HUES64 (cell line): ENCODE measurements around the gene MACROD1.

Source experiments
- H3K27ac ChIP-seq: 2 replicates; pipeline ENCODE4 v1.7.0; 2013; ENCODE audit warnings: low read depth, low read length, inconsistent platforms
- H3K27me3 ChIP-seq: 2 replicates; pipeline ENCODE4 v1.6.1; 2013; ENCODE audit warnings: mild to moderate bottlenecking, low read length; ENCODE audit not compliant: insufficient read depth
- H3K36me3 ChIP-seq: 2 replicates; pipeline ENCODE4 v1.6.1; 2013; ENCODE audit warnings: mild to moderate bottlenecking, low read length; ENCODE audit not compliant: insufficient read depth
- H3K4me1 ChIP-seq: 2 replicates; pipeline ENCODE4 v1.6.1; 2013; ENCODE audit warnings: mild to moderate bottlenecking, low read length, moderate library complexity; ENCODE audit not compliant: insufficient read depth
- H3K4me3 ChIP-seq: 2 replicates; pipeline ENCODE4 v1.5.1; 2013; ENCODE audit warnings: mild to moderate bottlenecking, low read length, moderate library complexity
- H3K9ac ChIP-seq: 2 replicates; pipeline ENCODE4 v1.6.1; 2013; ENCODE audit warnings: mild to moderate bottlenecking, low read depth, low read length
- H3K9me3 ChIP-seq: 2 replicates; pipeline ENCODE4 v1.6.1; 2013; ENCODE audit warnings: low read depth, low read length; ENCODE audit not compliant: insufficient read depth
- WGBS: fragments of 150-250, 120-280 bp; methylation state at CpG from one replicate; pipeline ENCODE4 v1.1.7; 2013; ENCODE audit warnings: missing lambda C conversion rate; 5-methylcytosine and 5-hydroxymethylcytosine counted together

Gene MACROD1

DNA sequence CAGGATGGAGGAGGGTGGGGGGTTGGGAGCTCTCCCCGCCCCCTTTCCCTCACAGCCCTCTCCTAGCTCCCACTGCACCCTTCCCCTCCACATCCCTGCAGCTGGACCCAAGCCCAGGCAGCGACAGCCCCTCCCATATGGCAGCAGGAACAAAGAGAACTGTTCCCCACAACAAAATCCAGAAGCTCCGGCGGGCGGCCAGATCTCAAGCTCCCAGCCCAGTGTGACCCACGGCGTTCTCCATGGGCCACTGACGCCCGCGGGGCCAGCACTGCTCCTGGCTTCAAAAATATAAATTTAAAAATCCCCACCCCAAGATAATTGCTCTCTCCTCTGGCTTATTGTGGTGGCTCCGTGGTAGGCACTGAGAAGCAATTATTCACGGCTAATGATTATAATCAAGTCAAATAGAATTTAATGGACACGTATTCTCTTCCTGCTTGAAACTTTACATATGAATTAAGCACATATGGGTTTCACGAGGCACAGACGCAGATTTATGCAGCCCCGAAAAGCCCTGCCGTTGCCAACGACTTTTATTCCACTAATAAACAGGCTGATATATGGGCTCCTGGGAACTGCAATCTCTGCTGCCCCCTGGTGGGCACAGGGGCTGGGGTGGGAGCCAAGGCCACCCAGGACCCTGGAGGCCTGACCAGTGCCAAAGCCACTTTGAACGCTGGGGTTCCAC is 17.5 kb downstream of the MACROD1 start:
- Histone ChIP-seq H3K36me3 (no peaks in the 10 kb centered on the region), H3K27ac (no peak overlapping the region), H3K9ac (no peak overlapping the region), H3K27me3 (no peaks in the 10 kb centered on the region), H3K4me3 (no peak overlapping the region), H3K4me1 (0 out of 2 replicates have a peak, but pooled peaks cover 5% of the 10 kb centered on the region), H3K9me3 (no peaks in the 10 kb centered on the region)
- WGBS: 27% methylated on average over 18 of the region's 19 CpGs

DNA sequence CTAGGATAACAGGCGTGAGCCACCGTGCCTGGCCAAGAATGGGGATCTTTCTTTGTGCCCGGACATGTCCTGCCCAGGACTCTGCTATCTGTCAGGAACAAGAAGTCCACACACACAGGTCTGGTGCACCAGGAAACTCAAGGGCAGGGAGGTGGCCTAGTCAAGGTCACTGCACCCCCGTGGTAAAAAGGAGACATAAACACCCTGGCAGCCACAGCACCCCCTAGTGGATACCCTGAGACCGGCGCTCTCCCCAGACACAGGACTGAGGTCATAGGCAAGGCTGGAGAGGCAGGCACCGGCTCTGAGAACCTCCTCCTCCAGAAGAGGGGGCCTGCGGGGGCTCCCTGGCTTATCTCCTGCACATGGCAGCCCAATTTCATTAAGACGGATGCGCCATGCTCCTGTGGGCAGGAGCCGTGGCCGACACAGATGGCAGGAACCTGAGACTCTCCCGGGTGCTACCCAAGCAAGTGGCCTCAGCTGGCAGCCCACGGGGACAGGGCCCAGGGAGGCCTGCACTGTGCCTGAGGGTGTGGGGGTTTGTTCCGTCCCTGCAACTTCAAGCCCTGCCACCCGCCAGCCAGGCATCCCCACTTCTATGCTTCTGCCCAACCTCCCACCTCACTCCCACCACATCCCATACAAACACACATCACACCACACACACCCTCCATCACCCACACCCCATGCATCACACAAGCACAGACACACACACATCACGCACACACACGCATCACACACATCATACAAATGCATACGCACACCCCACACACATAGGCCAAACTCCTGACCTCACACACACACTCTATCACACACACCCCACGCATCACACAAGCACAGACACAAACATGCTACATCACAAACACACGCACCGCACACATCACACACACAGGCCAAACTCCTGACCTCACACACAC is 19.6 kb downstream of the MACROD1 start:
- H3K4me3 ChIP-seq: no peak overlapping the region
- H3K9me3 ChIP-seq: no peaks in the 10 kb centered on the region
- H3K27ac ChIP-seq: no peak overlapping the region
- no peak overlapping the region for H3K9ac ChIP-seq
- WGBS: 81% methylated on average over 22 of the region's 22 CpGs
- H3K27me3 ChIP-seq: no peaks in the 10 kb centered on the region
- 0 out of 2 replicates have a peak, but pooled peaks cover 5% of the 10 kb centered on the region for H3K4me1 ChIP-seq
- H3K36me3 ChIP-seq: no peaks in the 10 kb centered on the region

DNA sequence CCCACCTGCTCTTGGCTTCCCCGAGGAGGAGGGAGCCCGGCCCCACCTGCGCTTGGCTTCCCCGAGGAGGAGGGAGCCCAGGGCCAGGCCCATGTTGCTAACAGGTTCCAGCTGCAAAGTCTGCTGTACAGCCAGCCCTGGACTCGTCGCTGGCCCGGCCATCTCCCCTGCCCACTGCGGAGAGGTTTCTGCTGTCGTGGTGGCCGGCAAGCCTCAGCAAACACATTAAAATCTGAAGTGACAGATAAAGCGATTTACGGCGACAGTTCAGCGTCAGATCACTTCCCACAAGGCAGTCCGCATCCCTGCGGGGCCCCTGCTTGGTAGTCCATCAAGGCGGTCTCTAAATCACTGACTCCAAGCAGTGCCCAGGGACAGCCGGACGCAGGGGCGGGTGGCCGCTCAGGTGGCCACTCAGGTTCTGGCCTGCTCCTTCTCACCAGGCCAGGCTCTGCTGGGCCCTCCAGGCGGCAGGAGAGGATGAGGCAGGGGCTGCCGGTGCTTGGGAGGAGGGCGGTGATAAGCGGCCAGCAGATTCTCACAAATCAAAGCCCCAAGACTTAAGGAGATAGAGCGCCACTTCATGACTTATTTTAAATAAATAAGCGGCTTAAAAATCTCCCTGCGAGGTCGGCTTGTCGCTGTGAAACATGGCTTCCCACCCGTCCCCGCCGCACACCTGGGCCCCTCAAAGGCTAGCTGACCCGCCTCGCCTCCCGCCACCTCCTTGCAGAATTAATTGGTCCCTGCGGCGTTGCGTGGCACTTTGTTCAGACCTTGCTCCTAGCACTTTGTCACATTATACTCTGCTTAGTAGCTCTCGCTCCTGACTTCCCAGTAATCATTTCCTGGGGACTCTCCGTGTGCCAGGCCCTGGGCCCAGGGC is 21.1 kb downstream of the MACROD1 start:
- no peak overlapping the region for H3K27ac ChIP-seq
- H3K9ac ChIP-seq: no peak overlapping the region
- WGBS: 95% methylated on average over 41 of the region's 41 CpGs

DNA sequence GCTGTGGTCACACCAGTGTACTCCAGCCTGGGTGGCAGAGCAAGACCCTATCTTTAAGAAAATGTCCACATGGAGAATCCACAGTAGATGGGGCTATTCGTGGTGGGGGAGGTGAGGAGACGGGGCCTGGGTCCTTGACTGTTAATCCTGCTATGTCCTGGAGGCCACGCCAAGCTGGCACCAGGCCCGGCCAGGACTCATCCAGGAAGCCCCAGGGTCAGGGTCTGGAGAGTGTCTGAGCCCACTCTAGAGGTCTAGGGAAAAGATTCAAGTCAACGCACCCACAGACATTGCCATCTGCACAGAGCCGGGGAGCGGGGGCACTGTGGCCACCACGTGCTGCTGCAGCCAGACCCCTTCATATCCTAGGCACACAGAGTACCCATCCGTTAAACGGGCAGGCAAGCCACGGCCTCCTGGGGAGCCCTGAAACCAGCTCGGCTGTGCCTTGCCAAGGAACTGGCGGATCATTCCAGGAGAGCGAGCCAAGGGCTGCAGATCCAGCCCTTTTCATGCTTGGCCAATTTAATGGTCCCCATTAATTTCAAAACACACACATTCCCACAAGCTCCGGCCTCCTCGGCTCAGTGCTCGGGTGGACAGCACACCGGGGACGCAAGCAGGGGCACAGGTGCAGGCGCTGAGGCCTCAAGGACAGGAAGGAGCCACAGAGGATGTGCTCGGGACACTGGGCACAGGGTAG is 24.7 kb downstream of the MACROD1 start:
- Histone ChIP-seq H3K9ac (no peak overlapping the region), H3K9me3 (no peaks in the 10 kb centered on the region), H3K36me3 (no peaks in the 10 kb centered on the region), H3K4me3 (no peak overlapping the region), H3K4me1 (no peaks in the 10 kb centered on the region), H3K27me3 (no peaks in the 10 kb centered on the region), H3K27ac (no peak overlapping the region)
- WGBS: 91% methylated on average over 21 of the region's 21 CpGs

More for the DNA sequence above, 21.1 kb downstream of the MACROD1 start:
- Histone ChIP-seq H3K9me3 (no peaks in the 10 kb centered on the region), H3K4me1 (0 out of 2 replicates have a peak, but pooled peaks cover 5% of the 10 kb centered on the region), H3K27me3 (no peaks in the 10 kb centered on the region), H3K36me3 (no peaks in the 10 kb centered on the region), H3K4me3 (no peak overlapping the region)

DNA sequence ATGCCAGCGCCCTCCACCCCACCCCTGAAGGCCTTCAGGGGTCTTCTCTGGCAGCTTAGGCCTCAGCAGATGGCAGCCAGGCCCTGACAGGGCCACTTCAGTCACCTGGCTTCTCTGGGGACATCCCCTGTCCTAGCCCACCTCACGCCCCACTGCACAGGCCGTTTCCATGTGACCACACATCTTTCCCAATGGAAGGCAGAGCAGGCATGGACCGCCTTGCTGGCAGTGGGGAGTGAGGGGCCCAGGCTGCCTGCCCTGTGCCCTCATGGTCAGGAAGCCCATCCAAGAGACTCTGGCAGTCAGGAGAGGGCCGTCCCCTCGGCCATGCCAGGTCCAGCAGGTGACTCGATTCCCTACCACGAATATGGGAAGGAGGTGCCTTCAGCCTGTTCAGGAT is 25.8 kb downstream of the MACROD1 start:
- 93% methylated on average over 8 of the region's 8 CpGs for WGBS
- H3K9ac ChIP-seq: no peak overlapping the region
- H3K4me3 ChIP-seq: no peak overlapping the region
- no peak overlapping the region for H3K27ac ChIP-seq
- no peaks in the 10 kb centered on the region for H3K36me3 ChIP-seq
- no peaks in the 10 kb centered on the region for H3K4me1 ChIP-seq
- H3K27me3 ChIP-seq: no peaks in the 10 kb centered on the region
- no peaks in the 10 kb centered on the region for H3K9me3 ChIP-seq

DNA sequence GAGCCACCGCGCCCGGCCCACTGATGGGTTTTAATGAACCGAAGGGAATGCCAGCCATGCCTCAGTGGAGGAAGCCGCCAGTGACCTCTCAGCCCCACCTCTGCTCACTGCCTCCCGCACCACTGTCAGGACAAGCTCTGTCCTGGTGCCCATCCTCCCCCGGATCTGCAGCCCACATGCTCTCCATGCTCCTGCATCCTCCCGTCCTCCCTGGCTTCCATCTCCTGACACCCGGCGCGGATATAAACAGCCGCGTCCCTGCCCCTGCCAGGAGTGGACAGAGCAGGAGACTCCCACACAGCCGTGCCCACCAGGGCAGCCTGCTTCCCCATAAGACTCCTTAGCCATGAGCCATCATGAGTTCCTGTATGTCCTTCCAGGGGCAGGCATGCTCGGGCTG is 26.9 kb downstream of the MACROD1 start:
- Histone ChIP-seq H3K4me1 (no peaks in the 10 kb centered on the region), H3K36me3 (no peaks in the 10 kb centered on the region), H3K9ac (no peak overlapping the region), H3K27ac (no peak overlapping the region), H3K4me3 (no peak overlapping the region), H3K9me3 (no peaks in the 10 kb centered on the region), H3K27me3 (no peaks in the 10 kb centered on the region; the same call in 1 of the 2 replicates)
- 94% methylated on average over 15 of the region's 15 CpGs for WGBS

DNA sequence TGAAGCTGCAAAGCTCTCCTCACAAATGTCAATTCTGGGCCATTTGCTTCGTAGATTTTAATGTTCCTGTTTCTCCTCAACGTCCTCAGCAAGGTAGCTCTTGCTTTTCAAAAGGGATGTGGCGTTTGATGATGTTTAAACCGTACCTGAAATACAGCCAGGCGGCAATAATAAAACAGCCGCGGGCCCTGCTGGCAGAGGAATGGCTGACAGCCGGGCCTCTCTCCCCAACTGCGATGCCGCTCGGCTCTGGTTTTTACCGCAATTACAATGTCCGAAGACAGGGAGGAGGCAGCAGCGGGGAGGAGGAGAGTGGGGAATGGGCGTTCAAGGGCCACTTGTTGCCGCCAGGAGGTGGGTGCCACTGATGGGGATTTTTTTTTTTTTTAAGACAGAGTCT is 27.5 kb downstream of the MACROD1 start:
- no peaks in the 10 kb centered on the region for H3K9me3 ChIP-seq
- no peak overlapping the region for H3K9ac ChIP-seq
- H3K27ac ChIP-seq: no peak overlapping the region
- WGBS: 72% methylated on average over 16 of the region's 16 CpGs
- H3K4me1 ChIP-seq: no peaks in the 10 kb centered on the region
- no peaks in the 10 kb centered on the region for H3K36me3 ChIP-seq
- peaks cover 3% of the 10 kb centered on the region; the same call in 1 of the 2 replicates for H3K27me3 ChIP-seq
- H3K4me3 ChIP-seq: no peak overlapping the region

DNA sequence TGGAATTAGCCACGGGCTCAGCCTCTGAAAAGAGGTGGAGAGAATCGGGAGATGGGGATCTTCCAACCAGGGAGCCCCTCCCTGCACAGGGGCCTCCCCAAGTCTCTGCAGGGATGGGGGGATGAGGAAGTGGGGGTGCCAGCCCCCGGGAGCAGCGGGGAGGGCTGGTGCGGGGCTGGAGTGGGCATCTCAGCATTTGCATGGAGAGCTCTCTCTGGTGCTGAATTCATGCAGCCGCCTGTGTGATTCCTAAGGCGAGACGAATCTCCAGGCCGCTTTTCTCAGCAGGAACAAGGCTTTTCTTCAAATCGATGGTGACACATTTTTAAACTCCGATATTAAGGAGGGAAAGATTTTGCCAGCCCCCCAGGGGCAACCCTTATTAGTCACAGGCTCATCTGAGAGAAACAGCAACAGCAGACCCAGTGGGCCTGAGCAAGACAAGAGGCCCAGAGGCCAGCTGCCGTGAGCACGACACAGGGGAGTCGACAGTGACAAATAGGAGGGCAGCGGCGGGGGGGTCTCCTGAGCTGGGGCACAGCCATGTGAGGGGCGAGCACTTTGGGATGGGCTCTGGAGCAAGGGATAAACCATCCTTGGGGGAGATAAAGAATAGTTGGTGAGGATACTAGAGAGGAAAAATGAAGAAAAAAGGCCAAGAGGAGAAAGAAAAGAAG is 29.0 kb downstream of the MACROD1 start:
- H3K4me3 ChIP-seq: no peak overlapping the region
- H3K27me3 ChIP-seq: peaks cover 4% of the 10 kb centered on the region; the same call in 1 of the 2 replicates
- 66% methylated on average over 17 of the region's 17 CpGs for WGBS

DNA sequence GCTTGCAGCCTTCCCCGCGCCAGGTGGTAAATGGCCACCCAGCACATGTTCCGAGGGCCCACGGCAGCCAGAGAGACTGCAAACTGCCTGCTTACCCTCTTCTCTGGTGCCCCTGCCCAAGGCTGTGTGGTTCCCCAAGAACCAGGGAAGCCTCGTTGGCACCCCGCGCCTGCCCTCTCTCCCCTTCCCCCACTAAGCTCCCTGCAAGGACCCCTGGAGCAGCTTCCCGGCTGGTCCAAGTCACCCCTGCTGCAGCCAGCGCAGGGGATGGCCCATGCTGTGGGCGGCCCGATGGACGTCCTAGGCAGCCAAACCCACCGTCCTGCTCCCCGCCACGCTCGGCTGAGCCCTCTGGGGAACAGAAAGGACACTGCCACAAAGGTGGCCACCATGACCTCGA is 30.2 kb downstream of the MACROD1 start:
- Histone ChIP-seq H3K4me1 (0 out of 2 replicates have a peak, but pooled peaks cover 2% of the 10 kb centered on the region), H3K9ac (no peak overlapping the region)
- WGBS: 92% methylated on average over 17 of the region's 17 CpGs

More for the DNA sequence above, 29.0 kb downstream of the MACROD1 start:
- no peak overlapping the region for H3K9ac ChIP-seq
- no peaks in the 10 kb centered on the region for H3K36me3 ChIP-seq
- no peak overlapping the region; the same call in 1 of the 2 replicates for H3K27ac ChIP-seq
- H3K4me1 ChIP-seq: no peaks in the 10 kb centered on the region
- no peaks in the 10 kb centered on the region for H3K9me3 ChIP-seq

DNA sequence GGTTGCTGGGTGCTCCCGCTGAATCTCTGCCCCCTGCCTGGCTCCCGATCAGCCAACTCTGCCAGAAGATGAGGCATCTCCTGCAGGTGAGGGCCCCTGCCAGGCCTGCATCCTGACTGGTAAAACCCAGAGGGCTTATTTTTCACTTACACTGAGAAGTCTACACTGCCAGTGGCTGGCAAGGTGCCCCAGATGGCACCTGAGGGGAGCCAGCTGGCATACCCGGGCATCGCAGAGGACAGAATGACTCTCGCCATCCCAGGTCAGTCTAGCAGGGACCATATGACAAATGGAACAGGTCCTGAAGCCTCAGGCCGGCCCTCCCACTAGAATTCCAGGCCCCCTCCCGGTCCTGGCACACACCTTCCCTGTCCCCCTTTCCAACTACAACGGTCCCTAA is 30.9 kb downstream of the MACROD1 start:
- H3K9ac ChIP-seq: no peak overlapping the region
- no peak overlapping the region for H3K4me3 ChIP-seq
- peaks cover 4% of the 10 kb centered on the region; the same call in 1 of the 2 replicates for H3K27me3 ChIP-seq
- H3K9me3 ChIP-seq: no peaks in the 10 kb centered on the region
- 91% methylated on average over 8 of the region's 8 CpGs for WGBS
- H3K36me3 ChIP-seq: no peaks in the 10 kb centered on the region
- 0 out of 2 replicates have a peak, but pooled peaks cover 3% of the 10 kb centered on the region for H3K4me1 ChIP-seq
- H3K27ac ChIP-seq: no peak overlapping the region

More for the DNA sequence above, 30.2 kb downstream of the MACROD1 start:
- Histone ChIP-seq H3K36me3 (no peaks in the 10 kb centered on the region), H3K9me3 (no peaks in the 10 kb centered on the region), H3K27ac (no peak overlapping the region), H3K4me3 (no peak overlapping the region), H3K27me3 (peaks cover 4% of the 10 kb centered on the region; the same call in 1 of the 2 replicates)
